ENCODE results near the gene CNTFR. TPM values are rescaled to one million over a fixed set of nuclear protein-coding genes. Genes with fewer than 3 reads are reported as not detected.

Gene CNTFR
- total and polyA plus RNA-seq, 4 donors, result 0.75 to 3.3 (median 2.0) TPM

DNA sequence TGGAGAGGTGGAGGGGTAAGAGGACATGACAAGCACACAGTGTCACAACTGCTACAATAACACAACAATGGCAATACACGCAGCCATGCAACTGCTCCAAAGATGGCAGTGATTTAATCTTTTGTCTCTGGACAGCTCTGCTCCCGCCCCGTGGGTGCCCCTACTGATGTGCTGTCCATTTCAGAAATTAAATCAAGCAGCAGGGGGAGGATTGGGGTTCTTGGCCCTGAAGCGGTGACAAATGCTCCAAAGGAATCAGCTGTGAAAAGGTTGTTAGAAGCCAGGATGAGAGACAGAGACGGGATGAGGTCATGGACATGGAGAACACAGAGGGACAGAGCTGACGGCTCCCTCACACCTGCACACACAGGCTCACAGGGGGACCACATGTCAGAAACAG, 22.6 kb downstream of the CNTFR start:
- Histone ChIP-seq H3K27me3 (ENCODE audit: control insufficient read depth in 4 of 4, insufficient read depth in 4 of 4, low read length in 3 of 4) (no peaks in the 10 kb centered on the region), H3K4me1 (ENCODE audit: control insufficient read depth in 4 of 4, insufficient read depth in 4 of 4, low read length in 3 of 4) (peaks cover 0 to 12% (median 9%) of the 10 kb centered on the region in 4 donors), H3K27ac (ENCODE audit: low read depth in 1 of 2, low read length in 2 of 2) (no peak overlapping the region), H3K9me3 (ENCODE audit: control insufficient read depth in 4 of 4, low read length in 3 of 4) (no peaks in the 10 kb centered on the region), H3K36me3 (ENCODE audit: control insufficient read depth in 4 of 4, insufficient read depth in 3 of 4, low read depth in 1 of 4, low read length in 3 of 4) (peaks cover 0 to 4% (median 0%) of the 10 kb centered on the region in 4 donors), H3K9ac (ENCODE audit: low read depth in 1 of 2, low read length in 2 of 2) (no peak overlapping the region), H3K4me3 (ENCODE audit: low read depth in 1 of 3, low read length in 3 of 3) (no peak overlapping the region)
- 90% methylated on average over 6 of the region's 6 CpGs for WGBS
- no peak for DNase-seq (ENCODE audit: low spot score)
- TF ChIP-seq HNF4A (conservative IDR thresholded peaks at IDR 0.05) (no peak), NR2F2 (IDR thresholded peaks at IDR 0.05) (no peak), SP1 (IDR thresholded peaks at IDR 0.05) (no peak), GABPA (IDR thresholded peaks at IDR 0.05 in 1 of 2, conservative IDR thresholded peaks at IDR 0.05 in 1 of 2) (no peak), FOXA1 (IDR thresholded peaks at IDR 0.05) (no peak), FOXA2 (IDR thresholded peaks at IDR 0.05) (no peak), JUND (IDR thresholded peaks at IDR 0.05) (no peak), RXRA (IDR thresholded peaks at IDR 0.05) (no peak), HNF4G (IDR thresholded peaks at IDR 0.05) (no peak), EGR1 (IDR thresholded peaks at IDR 0.05; ENCODE audit: low read depth in 2 of 2) (no peak), YY1 (IDR thresholded peaks at IDR 0.05) (no peak), TAF1 (conservative IDR thresholded peaks at IDR 0.05) (no peak), RAD21 (IDR thresholded peaks at IDR 0.05) (no peak)
- TF ChIP-seq, protein P1, sequence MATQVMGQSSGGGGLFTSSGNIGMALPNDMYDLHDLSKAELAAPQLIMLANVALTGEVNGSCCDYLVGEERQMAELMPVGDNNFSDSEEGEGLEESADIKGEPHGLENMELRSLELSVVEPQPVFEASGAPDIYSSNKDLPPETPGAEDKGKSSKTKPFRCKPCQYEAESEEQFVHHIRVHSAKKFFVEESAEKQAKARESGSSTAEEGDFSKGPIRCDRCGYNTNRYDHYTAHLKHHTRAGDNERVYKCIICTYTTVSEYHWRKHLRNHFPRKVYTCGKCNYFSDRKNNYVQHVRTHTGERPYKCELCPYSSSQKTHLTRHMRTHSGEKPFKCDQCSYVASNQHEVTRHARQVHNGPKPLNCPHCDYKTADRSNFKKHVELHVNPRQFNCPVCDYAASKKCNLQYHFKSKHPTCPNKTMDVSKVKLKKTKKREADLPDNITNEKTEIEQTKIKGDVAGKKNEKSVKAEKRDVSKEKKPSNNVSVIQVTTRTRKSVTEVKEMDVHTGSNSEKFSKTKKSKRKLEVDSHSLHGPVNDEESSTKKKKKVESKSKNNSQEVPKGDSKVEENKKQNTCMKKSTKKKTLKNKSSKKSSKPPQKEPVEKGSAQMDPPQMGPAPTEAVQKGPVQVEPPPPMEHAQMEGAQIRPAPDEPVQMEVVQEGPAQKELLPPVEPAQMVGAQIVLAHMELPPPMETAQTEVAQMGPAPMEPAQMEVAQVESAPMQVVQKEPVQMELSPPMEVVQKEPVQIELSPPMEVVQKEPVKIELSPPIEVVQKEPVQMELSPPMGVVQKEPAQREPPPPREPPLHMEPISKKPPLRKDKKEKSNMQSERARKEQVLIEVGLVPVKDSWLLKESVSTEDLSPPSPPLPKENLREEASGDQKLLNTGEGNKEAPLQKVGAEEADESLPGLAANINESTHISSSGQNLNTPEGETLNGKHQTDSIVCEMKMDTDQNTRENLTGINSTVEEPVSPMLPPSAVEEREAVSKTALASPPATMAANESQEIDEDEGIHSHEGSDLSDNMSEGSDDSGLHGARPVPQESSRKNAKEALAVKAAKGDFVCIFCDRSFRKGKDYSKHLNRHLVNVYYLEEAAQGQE (IDR thresholded peaks at IDR 0.05), result no peak
- TF ChIP-seq, protein P2, sequence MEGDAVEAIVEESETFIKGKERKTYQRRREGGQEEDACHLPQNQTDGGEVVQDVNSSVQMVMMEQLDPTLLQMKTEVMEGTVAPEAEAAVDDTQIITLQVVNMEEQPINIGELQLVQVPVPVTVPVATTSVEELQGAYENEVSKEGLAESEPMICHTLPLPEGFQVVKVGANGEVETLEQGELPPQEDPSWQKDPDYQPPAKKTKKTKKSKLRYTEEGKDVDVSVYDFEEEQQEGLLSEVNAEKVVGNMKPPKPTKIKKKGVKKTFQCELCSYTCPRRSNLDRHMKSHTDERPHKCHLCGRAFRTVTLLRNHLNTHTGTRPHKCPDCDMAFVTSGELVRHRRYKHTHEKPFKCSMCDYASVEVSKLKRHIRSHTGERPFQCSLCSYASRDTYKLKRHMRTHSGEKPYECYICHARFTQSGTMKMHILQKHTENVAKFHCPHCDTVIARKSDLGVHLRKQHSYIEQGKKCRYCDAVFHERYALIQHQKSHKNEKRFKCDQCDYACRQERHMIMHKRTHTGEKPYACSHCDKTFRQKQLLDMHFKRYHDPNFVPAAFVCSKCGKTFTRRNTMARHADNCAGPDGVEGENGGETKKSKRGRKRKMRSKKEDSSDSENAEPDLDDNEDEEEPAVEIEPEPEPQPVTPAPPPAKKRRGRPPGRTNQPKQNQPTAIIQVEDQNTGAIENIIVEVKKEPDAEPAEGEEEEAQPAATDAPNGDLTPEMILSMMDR (IDR thresholded peaks at IDR 0.05; ENCODE audit: low read depth, low read length, missing input control), result no peak
- TF ChIP-seq, protein P3, sequence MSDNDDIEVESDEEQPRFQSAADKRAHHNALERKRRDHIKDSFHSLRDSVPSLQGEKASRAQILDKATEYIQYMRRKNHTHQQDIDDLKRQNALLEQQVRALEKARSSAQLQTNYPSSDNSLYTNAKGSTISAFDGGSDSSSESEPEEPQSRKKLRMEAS (IDR thresholded peaks at IDR 0.05), result no peak
- TF ChIP-seq, protein P4, sequence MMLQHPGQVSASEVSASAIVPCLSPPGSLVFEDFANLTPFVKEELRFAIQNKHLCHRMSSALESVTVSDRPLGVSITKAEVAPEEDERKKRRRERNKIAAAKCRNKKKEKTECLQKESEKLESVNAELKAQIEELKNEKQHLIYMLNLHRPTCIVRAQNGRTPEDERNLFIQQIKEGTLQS (IDR thresholded peaks at IDR 0.05), result no peak
- TF ChIP-seq, protein P5, sequence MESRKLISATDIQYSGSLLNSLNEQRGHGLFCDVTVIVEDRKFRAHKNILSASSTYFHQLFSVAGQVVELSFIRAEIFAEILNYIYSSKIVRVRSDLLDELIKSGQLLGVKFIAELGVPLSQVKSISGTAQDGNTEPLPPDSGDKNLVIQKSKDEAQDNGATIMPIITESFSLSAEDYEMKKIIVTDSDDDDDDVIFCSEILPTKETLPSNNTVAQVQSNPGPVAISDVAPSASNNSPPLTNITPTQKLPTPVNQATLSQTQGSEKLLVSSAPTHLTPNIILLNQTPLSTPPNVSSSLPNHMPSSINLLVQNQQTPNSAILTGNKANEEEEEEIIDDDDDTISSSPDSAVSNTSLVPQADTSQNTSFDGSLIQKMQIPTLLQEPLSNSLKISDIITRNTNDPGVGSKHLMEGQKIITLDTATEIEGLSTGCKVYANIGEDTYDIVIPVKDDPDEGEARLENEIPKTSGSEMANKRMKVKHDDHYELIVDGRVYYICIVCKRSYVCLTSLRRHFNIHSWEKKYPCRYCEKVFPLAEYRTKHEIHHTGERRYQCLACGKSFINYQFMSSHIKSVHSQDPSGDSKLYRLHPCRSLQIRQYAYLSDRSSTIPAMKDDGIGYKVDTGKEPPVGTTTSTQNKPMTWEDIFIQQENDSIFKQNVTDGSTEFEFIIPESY (IDR thresholded peaks at IDR 0.05), result no peak

All from liver (tissue), 9 donors.